Measurements from ENCODE around the gene LPIN3. TPM values are rescaled to one million over a fixed set of nuclear protein-coding genes. Genes with fewer than 3 reads are reported as not detected.
A peak's percentile ranks its signal among the peaks of the same experiment; 100 is the strongest.
"Not testable (repeated sequence)": the region's sequence is repeated elsewhere in the genome, so short reads cannot be mapped to it uniquely, and the experiment has no call there.

LPIN3 gene
- total RNA-seq, result 1.0 and 1.5 TPM in 2 replicates

- peak; percentile 74 for DNase-seq
These were observed at the start of gene LPIN3 for GRCh38 chr20:41340327-41341055. LPIN3 (plus strand) TSS chr20:41340821; CDS start chr20:41345804, 4,983 bp downstream.

GRCh38 chr20:41293269-41294037 lies 47.2 kb upstream of the LPIN3 start:
- no peak for DNase-seq

- no peak for DNase-seq
These were observed 40.7 kb upstream of the LPIN3 start for GRCh38 chr20:41299899-41300298.

DNA sequence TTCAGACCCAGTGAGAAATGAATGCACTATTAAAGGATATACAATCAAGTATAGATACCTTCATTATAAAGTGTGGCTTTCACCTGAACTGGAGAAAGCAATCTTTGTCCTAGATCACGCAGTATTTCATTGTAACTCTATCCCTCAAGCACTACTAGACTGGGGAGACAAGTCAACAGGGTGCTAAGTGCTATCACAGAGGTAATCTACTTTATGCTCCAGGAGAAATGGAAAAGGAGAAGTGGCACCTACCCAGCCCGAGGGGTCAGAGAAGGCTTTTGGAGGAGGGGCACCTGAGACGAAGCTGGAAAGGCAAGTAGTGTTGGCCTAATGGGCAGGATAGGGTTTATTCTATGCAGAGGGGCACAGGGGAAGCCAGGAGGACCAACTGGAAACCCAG lies 40.2 kb upstream of the LPIN3 start:
- DNase-seq, result no peak

- DNase-seq, result peak; percentile 65
These were observed 39.7 kb upstream of the LPIN3 start for GRCh38 chr20:41300886-41301285.

GRCh38 chr20:41304002-41304401 lies 36.6 kb upstream of the LPIN3 start:
- no peak for DNase-seq

GRCh38 chr20:41304424-41305079 lies 36.1 kb upstream of the LPIN3 start:
- DNase-seq, result peak; percentile 57

DNA sequence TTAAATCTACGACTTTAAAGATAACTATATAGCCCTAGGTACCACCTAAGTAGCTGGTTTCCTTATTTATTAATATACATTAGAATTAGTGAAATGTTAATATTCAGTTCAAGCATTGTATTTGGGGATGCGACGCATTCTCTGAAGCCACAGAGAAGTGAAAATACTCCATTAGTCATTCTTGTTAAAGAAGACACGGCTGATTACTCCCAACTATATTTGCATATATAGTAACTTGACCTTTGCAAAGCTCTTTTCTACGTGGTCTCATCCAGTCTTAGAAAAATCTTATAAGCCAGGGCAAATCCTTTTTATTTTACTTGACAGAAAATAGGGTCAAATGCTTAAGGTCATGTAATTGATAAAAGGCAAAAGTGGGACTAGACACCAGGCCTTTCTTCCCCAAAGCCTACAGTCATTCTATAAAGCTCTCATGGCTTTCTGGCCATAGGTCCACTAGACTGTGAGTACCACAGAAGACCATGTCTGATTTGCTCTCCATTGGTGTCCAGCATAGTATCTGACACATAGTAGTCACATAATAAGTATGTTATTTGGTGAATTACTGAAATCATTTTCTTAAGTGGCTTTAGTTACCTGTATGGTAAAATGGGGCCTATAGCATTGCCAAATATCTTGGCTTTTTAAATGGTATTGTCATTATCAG lies 34.4 kb upstream of the LPIN3 start:
- no peak for DNase-seq

DNA sequence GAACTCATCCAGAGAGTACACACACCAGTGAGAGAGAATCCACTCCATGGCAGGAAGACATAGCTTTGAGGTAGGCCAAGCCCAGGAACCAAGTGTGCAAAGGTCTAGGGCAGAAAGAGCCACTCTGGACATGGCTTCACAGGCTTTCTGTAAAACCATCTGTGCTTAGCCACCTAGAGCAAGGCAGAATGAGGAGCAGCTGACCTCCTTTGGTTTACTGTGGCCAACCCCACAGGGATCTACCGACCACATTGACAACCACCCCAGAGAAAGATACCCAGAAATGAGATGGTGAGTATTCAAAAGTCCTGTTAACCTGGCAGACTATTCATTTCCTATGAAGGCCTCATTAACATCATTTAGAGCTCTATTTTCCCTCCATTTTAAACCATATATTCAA lies 33.6 kb upstream of the LPIN3 start:
- no peak for DNase-seq

GRCh38 chr20:41308290-41308711 lies 32.3 kb upstream of the LPIN3 start:
- peak; percentile 82 for DNase-seq

GRCh38 chr20:41308726-41309413 lies 31.8 kb upstream of the LPIN3 start:
- no peak for DNase-seq

- no peak for DNase-seq
These were observed 30.8 kb upstream of the LPIN3 start for GRCh38 chr20:41309817-41310216.

- DNase-seq, result not testable (repeated sequence)
These were observed 28.6 kb upstream of the LPIN3 start for GRCh38 chr20:41312009-41312408.

DNA sequence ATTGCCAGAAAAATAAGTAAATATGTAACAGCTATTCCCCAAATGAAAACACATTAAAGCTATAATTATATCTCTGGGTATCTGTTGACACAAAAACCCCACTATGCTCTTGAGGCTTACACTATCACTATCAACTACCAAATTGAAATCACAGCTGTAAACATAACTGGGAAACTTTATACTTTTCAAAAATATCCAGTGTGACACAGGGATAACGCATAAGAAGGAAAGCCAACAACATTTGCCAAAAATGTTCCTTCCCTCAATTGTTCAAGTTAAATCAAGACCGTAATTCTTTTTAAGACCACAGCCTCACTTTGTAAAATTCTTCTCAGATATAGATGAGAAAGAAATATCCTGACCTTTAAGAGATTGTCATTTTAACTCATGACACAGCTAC lies 26.2 kb upstream of the LPIN3 start:
- no peak for DNase-seq

DNA sequence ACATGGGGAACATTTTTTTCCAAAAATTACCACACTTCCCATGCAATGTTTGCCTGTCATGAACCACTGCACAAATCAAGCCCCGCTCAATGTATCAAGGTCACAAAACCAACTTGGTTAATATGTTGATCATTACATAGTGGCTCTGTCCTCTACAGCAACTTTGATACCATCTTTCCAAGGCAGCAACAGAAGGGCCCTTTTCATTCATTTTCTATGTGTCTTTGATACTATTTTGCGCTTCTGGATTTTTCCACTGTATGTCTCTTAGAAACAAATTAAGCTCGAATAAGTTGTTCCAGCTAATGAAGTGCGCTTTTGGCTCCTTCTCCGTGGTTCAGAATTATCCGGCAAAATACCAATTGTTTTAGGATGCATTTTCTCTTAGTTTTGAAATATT lies 24.6 kb upstream of the LPIN3 start:
- DNase-seq, result no peak

- peak; percentile 72 for DNase-seq
These were observed 23.7 kb upstream of the LPIN3 start for GRCh38 chr20:41316602-41317545.

- DNase-seq, result peak; percentile 98
These were observed 22.9 kb upstream of the LPIN3 start, which contains the start of gene ZHX3 for GRCh38 chr20:41317546-41318270. ZHX3 (minus strand) TSS chr20:41317731; CDS start chr20:41204916, 112,815 bp downstream.

DNA sequence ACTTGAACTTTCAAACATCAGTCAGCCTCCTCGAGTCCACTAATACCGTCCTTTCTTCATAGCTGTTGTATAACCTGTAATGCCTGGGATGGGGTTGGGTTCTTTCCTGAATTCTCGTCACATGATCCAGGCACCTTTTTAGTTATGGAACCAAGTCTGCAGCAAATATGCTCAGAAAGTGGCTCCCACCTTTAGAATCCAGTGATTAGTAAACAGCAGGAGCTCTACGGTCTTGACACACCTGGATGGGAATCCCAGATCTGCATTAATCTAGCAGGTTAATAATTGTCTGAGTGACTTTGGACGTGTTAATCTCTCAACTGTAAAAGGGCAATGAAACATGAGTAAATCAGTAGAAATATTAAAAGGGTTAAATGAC lies 22.4 kb upstream of the LPIN3 start:
- no peak for DNase-seq

DNA sequence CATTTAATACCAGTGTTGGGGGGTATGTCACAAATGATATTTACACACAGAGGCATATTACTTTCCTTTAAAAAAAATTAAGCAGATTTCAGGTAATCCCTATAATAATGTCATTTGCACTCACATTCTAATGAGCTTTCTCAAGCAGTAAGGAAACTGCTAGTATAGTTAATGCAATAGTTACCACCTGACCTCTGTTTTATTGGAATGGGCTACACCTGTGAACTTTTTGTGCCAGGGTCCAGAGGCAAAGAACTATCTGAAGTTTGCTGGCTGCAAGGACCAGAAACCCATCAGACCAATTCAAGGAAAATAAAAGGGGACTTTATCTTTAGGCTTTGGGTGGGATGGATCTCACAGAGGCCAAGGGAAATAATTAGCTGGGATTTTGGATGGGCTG lies 20.2 kb upstream of the LPIN3 start:
- no peak for DNase-seq

GRCh38 chr20:41320976-41321375 lies 19.6 kb upstream of the LPIN3 start:
- no peak for DNase-seq
